Measurements from ENCODE around the gene DMBX1.

Gene DMBX1

GRCh38 chr1:46472498-46473181 lies 17.0 kb upstream of the DMBX1 start:
- no peak overlapping the region for H3K4me3 ChIP-seq (ENCODE audit: low read length)
- H3K9me3 ChIP-seq (ENCODE audit: control insufficient read depth, insufficient read depth, low read length): no peaks in the 10 kb centered on the region
- DNase-seq (ENCODE audit: low read depth, low spot score): no peak
- H3K27ac ChIP-seq (ENCODE audit: low read length): no peak overlapping the region
- H3K36me3 ChIP-seq (ENCODE audit: control insufficient read depth, insufficient read depth, low read length): no peaks in the 10 kb centered on the region
- 100% methylated on average over 3 of the region's 7 CpGs for WGBS (ENCODE audit: insufficient coverage, insufficient read length)
- peaks cover 5% of the 10 kb centered on the region; the same call in 1 of the 2 replicates for H3K4me1 ChIP-seq (ENCODE audit: control insufficient read depth, insufficient read depth, low read length)
- H3K27me3 ChIP-seq (ENCODE audit: control insufficient read depth, insufficient read depth, low read length): peaks cover 7% of the 10 kb centered on the region; the same call in 1 of the 2 replicates

- no peaks in the 10 kb centered on the region for H3K36me3 ChIP-seq (ENCODE audit: control insufficient read depth, insufficient read depth, low read length)
- H3K9me3 ChIP-seq (ENCODE audit: control insufficient read depth, insufficient read depth, low read length): no peaks in the 10 kb centered on the region
- WGBS (ENCODE audit: insufficient coverage, insufficient read length): no CpG with 5 or more reads among the region's 4 CpGs
- no peak overlapping the region for H3K4me3 ChIP-seq (ENCODE audit: low read length)
- no peak overlapping the region for H3K27ac ChIP-seq (ENCODE audit: low read length)
- H3K27me3 ChIP-seq (ENCODE audit: control insufficient read depth, insufficient read depth, low read length): peaks cover 1% of the 10 kb centered on the region; the same call in 1 of the 2 replicates
- DNase-seq (ENCODE audit: low read depth, low spot score): no peak
- peaks cover 5% of the 10 kb centered on the region; the same call in 1 of the 2 replicates for H3K4me1 ChIP-seq (ENCODE audit: control insufficient read depth, insufficient read depth, low read length)
Measured at GRCh38 chr1:46473991-46474390, 15.6 kb upstream of the DMBX1 start.

- Histone ChIP-seq H3K4me3 (ENCODE audit: low read length) (no peak overlapping the region), H3K27ac (ENCODE audit: low read length) (no peak overlapping the region), H3K4me1 (ENCODE audit: control insufficient read depth, insufficient read depth, low read length) (peaks cover 5% of the 10 kb centered on the region), H3K9me3 (ENCODE audit: control insufficient read depth, insufficient read depth, low read length) (no peaks in the 10 kb centered on the region), H3K27me3 (ENCODE audit: control insufficient read depth, insufficient read depth, low read length) (peaks cover 1% of the 10 kb centered on the region; the same call in 1 of the 2 replicates), H3K36me3 (ENCODE audit: control insufficient read depth, insufficient read depth, low read length) (no peaks in the 10 kb centered on the region)
- no CpG with 5 or more reads among the region's 20 CpGs for WGBS (ENCODE audit: insufficient coverage, insufficient read length)
- DNase-seq (ENCODE audit: low read depth, low spot score): no peak
Measured at GRCh38 chr1:46474570-46474969, 15.1 kb upstream of the DMBX1 start.

GRCh38 chr1:46476673-46477072 lies 13.0 kb upstream of the DMBX1 start:
- WGBS (ENCODE audit: insufficient coverage, insufficient read length): no CpG with 5 or more reads among the region's 2 CpGs
- no peak overlapping the region for H3K27ac ChIP-seq (ENCODE audit: low read length)
- no peak for DNase-seq (ENCODE audit: low read depth, low spot score)
- H3K9me3 ChIP-seq (ENCODE audit: control insufficient read depth, insufficient read depth, low read length): no peaks in the 10 kb centered on the region
- no peak overlapping the region for H3K4me3 ChIP-seq (ENCODE audit: low read length)
- H3K4me1 ChIP-seq (ENCODE audit: control insufficient read depth, insufficient read depth, low read length): peaks cover 11% of the 10 kb centered on the region
- no peaks in the 10 kb centered on the region for H3K36me3 ChIP-seq (ENCODE audit: control insufficient read depth, insufficient read depth, low read length)
- H3K27me3 ChIP-seq (ENCODE audit: control insufficient read depth, insufficient read depth, low read length): peaks cover 4% of the 10 kb centered on the region; the same call in 1 of the 2 replicates

- no peaks in the 10 kb centered on the region for H3K36me3 ChIP-seq (ENCODE audit: control insufficient read depth, insufficient read depth, low read length)
- WGBS (ENCODE audit: insufficient coverage, insufficient read length): no CpG with 5 or more reads among the region's 11 CpGs
- no peak overlapping the region for H3K4me3 ChIP-seq (ENCODE audit: low read length)
- peaks cover 4% of the 10 kb centered on the region; the same call in 1 of the 2 replicates for H3K27me3 ChIP-seq (ENCODE audit: control insufficient read depth, insufficient read depth, low read length)
- H3K27ac ChIP-seq (ENCODE audit: low read length): no peak overlapping the region
- no peaks in the 10 kb centered on the region for H3K9me3 ChIP-seq (ENCODE audit: control insufficient read depth, insufficient read depth, low read length)
- H3K4me1 ChIP-seq (ENCODE audit: control insufficient read depth, insufficient read depth, low read length): peaks cover 11% of the 10 kb centered on the region
- no peak for DNase-seq (ENCODE audit: low read depth, low spot score)
Measured at GRCh38 chr1:46477153-46477929, 12.3 kb upstream of the DMBX1 start.

- no peak for DNase-seq (ENCODE audit: low read depth, low spot score)
- Histone ChIP-seq H3K27ac (ENCODE audit: low read length) (no peak overlapping the region), H3K4me3 (ENCODE audit: low read length) (no peak overlapping the region), H3K36me3 (ENCODE audit: control insufficient read depth, insufficient read depth, low read length) (no peaks in the 10 kb centered on the region), H3K9me3 (ENCODE audit: control insufficient read depth, insufficient read depth, low read length) (no peaks in the 10 kb centered on the region), H3K27me3 (ENCODE audit: control insufficient read depth, insufficient read depth, low read length) (peaks cover 6% of the 10 kb centered on the region; the same call in 1 of the 2 replicates), H3K4me1 (ENCODE audit: control insufficient read depth, insufficient read depth, low read length) (peaks cover 10% of the 10 kb centered on the region)
- no CpG with 5 or more reads among the region's 8 CpGs for WGBS (ENCODE audit: insufficient coverage, insufficient read length)
Measured at GRCh38 chr1:46478721-46479485, 10.7 kb upstream of the DMBX1 start.

- H3K27me3 ChIP-seq (ENCODE audit: control insufficient read depth, insufficient read depth, low read length): peaks cover 10% of the 10 kb centered on the region
- no peak overlapping the region for H3K27ac ChIP-seq (ENCODE audit: low read length)
- no peak for DNase-seq (ENCODE audit: low read depth, low spot score)
- H3K9me3 ChIP-seq (ENCODE audit: control insufficient read depth, insufficient read depth, low read length): no peaks in the 10 kb centered on the region
- H3K36me3 ChIP-seq (ENCODE audit: control insufficient read depth, insufficient read depth, low read length): no peaks in the 10 kb centered on the region
- H3K4me3 ChIP-seq (ENCODE audit: low read length): no peak overlapping the region
- peaks cover 7% of the 10 kb centered on the region for H3K4me1 ChIP-seq (ENCODE audit: control insufficient read depth, insufficient read depth, low read length)
- WGBS (ENCODE audit: insufficient coverage, insufficient read length): no CpG with 5 or more reads among the region's 17 CpGs
Measured at GRCh38 chr1:46479744-46480350, 9.8 kb upstream of the DMBX1 start.

- Histone ChIP-seq H3K27me3 (ENCODE audit: control insufficient read depth, insufficient read depth, low read length) (peaks cover 20% of the 10 kb centered on the region), H3K4me3 (ENCODE audit: low read length) (no peak overlapping the region), H3K9me3 (ENCODE audit: control insufficient read depth, insufficient read depth, low read length) (no peaks in the 10 kb centered on the region), H3K36me3 (ENCODE audit: control insufficient read depth, insufficient read depth, low read length) (no peaks in the 10 kb centered on the region), H3K27ac (ENCODE audit: low read length) (no peak overlapping the region), H3K4me1 (ENCODE audit: control insufficient read depth, insufficient read depth, low read length) (peaks cover 14% of the 10 kb centered on the region)
- no peak for DNase-seq (ENCODE audit: low read depth, low spot score)
- WGBS (ENCODE audit: insufficient coverage, insufficient read length): no CpG with 5 or more reads among the region's 7 CpGs
Measured at GRCh38 chr1:46480959-46481646, 8.5 kb upstream of the DMBX1 start.

GRCh38 chr1:46481961-46482360 lies 7.7 kb upstream of the DMBX1 start:
- H3K4me1 ChIP-seq (ENCODE audit: control insufficient read depth, insufficient read depth, low read length): peaks cover 14% of the 10 kb centered on the region
- no CpG with 5 or more reads among the region's 4 CpGs for WGBS (ENCODE audit: insufficient coverage, insufficient read length)
- DNase-seq (ENCODE audit: low read depth, low spot score): no peak
- no peak overlapping the region for H3K27ac ChIP-seq (ENCODE audit: low read length)
- H3K36me3 ChIP-seq (ENCODE audit: control insufficient read depth, insufficient read depth, low read length): no peaks in the 10 kb centered on the region
- H3K27me3 ChIP-seq (ENCODE audit: control insufficient read depth, insufficient read depth, low read length): peaks cover 29% of the 10 kb centered on the region
- H3K4me3 ChIP-seq (ENCODE audit: low read length): no peak overlapping the region
- no peaks in the 10 kb centered on the region for H3K9me3 ChIP-seq (ENCODE audit: control insufficient read depth, insufficient read depth, low read length)
